Endothelial cell of umbilical vein (primary cell): ENCODE results near the gene PHEX. TPM values are rescaled to one million over a fixed set of nuclear protein-coding genes. Genes with fewer than 3 reads are reported as not detected.

Source experiments
- BruUV-seq: library from RNA; stranded (reverse); fragments of 400-500 nt; replicated peaks from 2 replicates; lab custom pipeline; 2021; lab: Mats Ljungman, UMichigan
- CTCF ChIA-PET: fragments of 300-600, 350-600 bp; sonication (Branson Sonifier 250); formaldehyde crosslinking; loops from one replicate; lab custom pipeline; 2021; ENCODE audit warnings: antibody characterized with exemption, inconsistent platforms; lab: Charles Lee
- POLR2A ChIA-PET: fragments of 300-600, 350-600 bp; sonication (Branson Sonifier 250); formaldehyde crosslinking; loops from one replicate; lab custom pipeline; 2021; ENCODE audit warnings: antibody characterized with exemption, inconsistent platforms; lab: Charles Lee
- DNase-seq: peaks from one replicate; pipeline ENCODE4 v3.0.0-alpha.2; 2011; ENCODE audit warnings: low read depth, low spot score
- FAIRE-seq: peaks from 2 replicates; lab custom pipeline; 2011; peaks lifted over from hg19 to GRCh38; lab: Jason Lieb, UNC
- H2AFZ ChIP-seq: 2 replicates; pipeline ENCODE4 v1.6.0; 2012; ENCODE audit warnings: low read depth, low read length, control low read depth, inconsistent platforms
- H3K27ac ChIP-seq: 2 replicates; pipeline ENCODE4 v1.5.1; 2011; ENCODE audit warnings: low read depth, mild to moderate bottlenecking, control low read depth, low read length, moderate library complexity; ENCODE audit not compliant: insufficient read depth
- H3K27me3 ChIP-seq, 2 experiments: 2 replicates each; pipeline versions ENCODE4 v1.6.0 to v1.6.1; 2011; ENCODE audit warnings: low read length in 2 of 2, mixed read lengths in 1 of 2; ENCODE audit not compliant: control insufficient read depth in 2 of 2, insufficient read depth in 2 of 2
- H3K36me3 ChIP-seq, 2 experiments: 2 replicates in 1 of 2; 3 replicates in 1 of 2; pipeline ENCODE4 v1.5.1; 2011; ENCODE audit warnings: low read length in 2 of 2, mild to moderate bottlenecking in 1 of 2, moderate library complexity in 1 of 2; ENCODE audit not compliant: control insufficient read depth in 2 of 2, insufficient read depth in 2 of 2; ENCODE audit errors: extremely low read depth in 1 of 2
- H3K4me1 ChIP-seq: 3 replicates; pipeline ENCODE4 v1.5.1; 2011; ENCODE audit warnings: mild to moderate bottlenecking, low read length; ENCODE audit not compliant: control insufficient read depth, insufficient read depth; ENCODE audit errors: extremely low read depth
- H3K4me2 ChIP-seq: 2 replicates; pipeline ENCODE4 v1.6.1; 2011; ENCODE audit warnings: low read length, control low read depth, mixed read lengths; ENCODE audit not compliant: insufficient read depth
- H3K4me3 ChIP-seq, 3 experiments: fragments of 200-600 bp in 1 of 3; sonication (generic), shearing (Covaris generic) in 1 of 3; replicated peaks in 1 of 3; 2 replicates each; pipeline ENCODE4 v1.5.1; 2011 to 2016; ENCODE audit warnings: control low read depth in 3 of 3, low read length in 3 of 3, mild to moderate bottlenecking in 2 of 3, inconsistent platforms in 1 of 3, low read depth in 1 of 3, moderate library complexity in 1 of 3; ENCODE audit not compliant: insufficient read depth in 1 of 3
- H3K79me2 ChIP-seq: 2 replicates; pipeline ENCODE4 v1.6.0; 2012; ENCODE audit warnings: low read length, inconsistent platforms; ENCODE audit not compliant: control insufficient read depth, insufficient read depth
- H3K9ac ChIP-seq: replicated peaks from 2 replicates; pipeline ENCODE3; 2011; ENCODE audit warnings: low read length, control low read depth; ENCODE audit not compliant: insufficient read depth; ENCODE audit errors: extremely low read depth
- H3K9me1 ChIP-seq: replicated peaks from 3 replicates; pipeline ENCODE4 v1.6.0; 2011; ENCODE audit warnings: mild to moderate bottlenecking, low read length; ENCODE audit not compliant: control insufficient read depth, insufficient read depth; ENCODE audit errors: extremely low read depth
- H3K9me3 ChIP-seq: replicated peaks from 2 replicates; pipeline ENCODE4 v1.5.1; 2012; ENCODE audit warnings: low read length, inconsistent platforms; ENCODE audit not compliant: control insufficient read depth, insufficient read depth
- H4K20me1 ChIP-seq: replicated peaks from 2 replicates; pipeline ENCODE3; 2011; ENCODE audit warnings: mild to moderate bottlenecking, low read length; ENCODE audit not compliant: control insufficient read depth, insufficient read depth; ENCODE audit errors: extremely low read depth
- CTCF ChIP-seq, 2 donors: IDR thresholded peaks; 1 replicate in 1 of 2; 2 replicates in 1 of 2; pipeline ENCODE4 v1.5.1; 2011; ENCODE audit warnings: low read length in 2 of 2, mild to moderate bottlenecking in 2 of 2, moderate library complexity in 2 of 2, control low read depth in 1 of 2, inconsistent platforms in 1 of 2, low read depth in 1 of 2; ENCODE audit not compliant: insufficient read depth in 1 of 2; ENCODE audit errors: extremely low read depth in 1 of 2
- EZH2 ChIP-seq: IDR thresholded peaks from 2 replicates; pipeline ENCODE4 v1.6.1; 2012; ENCODE audit warnings: borderline replicate concordance, low read depth, mild to moderate bottlenecking, moderate library complexity, low read length, inconsistent platforms; ENCODE audit not compliant: severe bottlenecking
- FOS ChIP-seq: IDR thresholded peaks from 2 replicates; pipeline ENCODE4 v1.6.1; 2011; ENCODE audit warnings: mild to moderate bottlenecking, low read length, moderate library complexity, borderline replicate concordance; ENCODE audit not compliant: insufficient read depth
- GATA2 ChIP-seq: IDR thresholded peaks from 2 replicates; pipeline ENCODE4 v1.7.0; 2011; ENCODE audit warnings: low read depth, mild to moderate bottlenecking, moderate library complexity, mixed read lengths, low read length; ENCODE audit not compliant: insufficient read length, insufficient read depth
- JUN ChIP-seq: IDR thresholded peaks from 2 replicates; pipeline ENCODE4 v1.6.1; 2011; ENCODE audit warnings: borderline replicate concordance, low read depth; ENCODE audit not compliant: insufficient read length, insufficient read depth
- MAX ChIP-seq: IDR thresholded peaks from 2 replicates; pipeline ENCODE4 v1.6.1; 2011; ENCODE audit not compliant: insufficient read depth, insufficient read length
- MYC ChIP-seq: IDR thresholded peaks from one replicate; pipeline ENCODE4 v1.6.1; 2011; ENCODE audit warnings: mild to moderate bottlenecking, low read depth, low read length
- POLR2A ChIP-seq: IDR thresholded peaks from 2 replicates; pipeline ENCODE4 v1.6.1; 2012; ENCODE audit warnings: low read depth, mild to moderate bottlenecking, control low read depth, low read length
- POLR2AphosphoS5 ChIP-seq: IDR thresholded peaks from 2 replicates; pipeline ENCODE4 v1.6.1; 2012; ENCODE audit warnings: low read depth, mild to moderate bottlenecking, control low read depth, low read length, moderate library complexity; ENCODE audit not compliant: insufficient read depth
- dilution Hi-C: fragments of 300-500 bp; cut with MboI; formaldehyde crosslinking; loops from one replicate; pipeline ENCODE4 v1.15.0; 2019; ENCODE audit warnings: low sequenced_read_pairs; ENCODE audit not compliant: extremely low pct_ligation_motif_present
- intact Hi-C: fragments of 100-400 bp; cut with micrococcal nuclease; formaldehyde crosslinking; loops from one replicate; pipeline ENCODE4 v1.10.0; 2022
- polyA plus RNA-seq, 4 experiments: library from polyadenylated mRNA; depleted of rRNA in 3 of 4; stranded (reverse) in 3 of 4; unstranded in 1 of 4; fragments of >200 nt; gene quantifications; 2 replicates each; pipeline versions ENCODE4 v1.2.1 to v1.2.3, GENCODE V29; 2011 to 2012; ENCODE audit warnings: missing spikeins in 1 of 4
- total RNA-seq: library from RNA; stranded (reverse); gene quantifications from 2 replicates; pipeline ENCODE4 v1.2.3, GENCODE V29; 2021

PHEX gene
- total and polyA plus RNA-seq, 2 donors (not counting 3 experiments of a cell fraction or from before 2014, with no cell fraction given), result 0.07 to 0.44 TPM

GRCh38 chrX:22086003-22086402 lies 53.9 kb downstream of the PHEX start:
- no peak for FAIRE-seq
- intact Hi-C loops, result no loop called here

GRCh38 chrX:22087011-22087557 lies 55.0 kb downstream of the PHEX start:
- DNase-seq (no peak), FAIRE-seq (peak; percentile 48)
- Histone ChIP-seq H3K4me1 (peaks cover 2% of the 10 kb centered on the region), H3K9ac (no peak overlapping the region), H2AFZ (no peak overlapping the region), H3K27me3 (no peaks in the 10 kb centered on the region), H4K20me1 (no peaks in the 10 kb centered on the region), H3K9me3 (no peaks in the 10 kb centered on the region), H3K4me2 (no peak overlapping the region), H3K79me2 (no peaks in the 10 kb centered on the region), H3K4me3 (no peak overlapping the region), H3K9me1 (no peaks in the 10 kb centered on the region), H3K27ac (no peak overlapping the region), H3K36me3 (no peaks in the 10 kb centered on the region)
- dilution Hi-C loops, result no loop called here
- TF ChIP-seq POLR2A, result no peak
- no peak for TF ChIP-seq MAX
- no peak for TF ChIP-seq JUN
- TF ChIP-seq MYC, result no peak
- no peak for TF ChIP-seq GATA2
- no peak for TF ChIP-seq CTCF (IDR thresholded peaks at IDR 0.05; ENCODE audit: extremely low read depth in 1 of 2, insufficient read depth in 1 of 2, low read depth in 1 of 2, low read length in 2 of 2)
- TF ChIP-seq POLR2AphosphoS5, result no peak
- TF ChIP-seq FOS, result no peak
- no peak for TF ChIP-seq EZH2
- no TSS peak for BruUV-seq
- ChIA-PET POLR2A (no interaction called here), CTCF (no interaction called here)
- intact Hi-C loops, result no loop called here

More at GRCh38 chrX:22086003-22086402, 53.9 kb downstream of the PHEX start:
- TF ChIP-seq POLR2AphosphoS5, result no peak
- H3K27ac ChIP-seq, result no peak overlapping the region
- H2AFZ ChIP-seq, result no peak overlapping the region
- H3K4me1 ChIP-seq, result peaks cover 2% of the 10 kb centered on the region
- H4K20me1 ChIP-seq, result no peaks in the 10 kb centered on the region
- H3K36me3 ChIP-seq, result no peaks in the 10 kb centered on the region
- dilution Hi-C loops, result no loop called here
- no peaks in the 10 kb centered on the region for H3K27me3 ChIP-seq
- no peak for DNase-seq
- no peaks in the 10 kb centered on the region for H3K9me1 ChIP-seq
- H3K4me3 ChIP-seq, result no peak overlapping the region
- POLR2A ChIA-PET, result no interaction called here
- H3K9ac ChIP-seq, result no peak overlapping the region
- CTCF ChIA-PET, result no interaction called here
- no TSS peak for BruUV-seq
- H3K4me2 ChIP-seq, result no peak overlapping the region
- no peaks in the 10 kb centered on the region for H3K79me2 ChIP-seq
- H3K9me3 ChIP-seq, result no peaks in the 10 kb centered on the region
